GM12874 (cell line): Measurements from ENCODE around the gene MGLL.

ENCODE experiments used
- CTCF ChIP-seq: IDR thresholded peaks from 2 replicates; pipeline ENCODE4 v1.5.1; 2011; ENCODE audit warnings: low read depth, mild to moderate bottlenecking, control low read depth, low read length, moderate library complexity; ENCODE audit not compliant: insufficient read depth

The MGLL gene

GRCh38 chr3:127811717-127812116 lies 10.6 kb downstream of the MGLL start:
- no peak for TF ChIP-seq CTCF

- no peak for TF ChIP-seq CTCF
Observed at GRCh38 chr3:127809611-127810010, 12.7 kb downstream of the MGLL start.

- no peak for TF ChIP-seq CTCF
Observed at GRCh38 chr3:127809211-127809610, 13.1 kb downstream of the MGLL start.

GRCh38 chr3:127808197-127808596 lies 14.1 kb downstream of the MGLL start:
- no peak for TF ChIP-seq CTCF

- TF ChIP-seq CTCF: no peak
Observed at GRCh38 chr3:127805026-127805753, 17.1 kb downstream of the MGLL start.

GRCh38 chr3:127804141-127804540 lies 18.2 kb downstream of the MGLL start:
- TF ChIP-seq CTCF: no peak

- TF ChIP-seq CTCF: no peak
Observed at GRCh38 chr3:127803619-127804018, 18.7 kb downstream of the MGLL start.
